Tracheal epithelial cell (primary cell): ENCODE data around the gene PRSS50. TPM values are rescaled to one million over a fixed set of nuclear protein-coding genes. Genes with fewer than 3 reads are reported as not detected.

Source experiments
- total RNA-seq: library from RNA; depleted of rRNA; stranded (reverse); fragments of >200 nt; gene quantifications from 2 replicates; pipeline ENCODE4 v1.2.1, GENCODE V29; 2014

Gene PRSS50
- total RNA-seq, result not detected in 2 replicates

GRCh38 chr3:46717447-46718231 lies at the start of gene PRSS50:
PRSS50 (minus strand) TSS chr3:46717869; CDS start chr3:46717824, 45 bp downstream.

GRCh38 chr3:46701181-46701939 lies 16.3 kb downstream of the PRSS50 start, which contains the start of gene TMIE:
TMIE (plus strand) TSS chr3:46701392; CDS start chr3:46701488, 96 bp downstream.

GRCh38 chr3:46693038-46693891 lies 24.4 kb downstream of the PRSS50 start, which contains the start of gene ALS2CL:
ALS2CL (minus strand) TSS chr3:46693679; CDS start chr3:46689440, 4,239 bp downstream.

Other genes with a start within 250 kb of the PRSS50 start
- not detected in 2 replicates for gene RTP3, start 219.9 kb downstream of the PRSS50 start, total RNA-seq
- gene LRRC2, start 151.6 kb downstream of the PRSS50 start, total RNA-seq, result under 0.01 TPM in 1 of 2 replicates, not detected in the other
- not detected in 2 replicates for gene FAM240A, start 105.3 kb downstream of the PRSS50 start, total RNA-seq
- gene ALS2CL, start 24.2 kb downstream of the PRSS50 start, total RNA-seq, result 64.6 and 114 TPM in 2 replicates
- gene TMIE, start 16.5 kb downstream of the PRSS50 start, total RNA-seq, result 0.24 and 0.85 TPM in 2 replicates
- gene MYL3, start 145.6 kb upstream of the PRSS50 start, total RNA-seq, result 0.72 TPM in 1 of 2 replicates, not detected in the other
- 0.43 and 2.7 TPM in 2 replicates for gene PTH1R, start 159.9 kb upstream of the PRSS50 start, total RNA-seq